AG04449 (cell line): ENCODE data around the gene ETV3L.
A peak's percentile ranks its signal among the peaks of the same experiment; 100 is the strongest.

Experiments used
- CTCF ChIA-PET: fragments of 350-600 bp; formaldehyde crosslinking; extraction: SDS; loops from one replicate; lab custom pipeline; 2021; ENCODE audit warnings: antibody characterized with exemption; lab: Yijun Ruan, JAX
- POLR2A ChIA-PET: fragments of 400-600, 350-600 bp; formaldehyde crosslinking; extraction: SDS; loops from one replicate; lab custom pipeline; 2020; ENCODE audit warnings: antibody characterized with exemption, inconsistent platforms; lab: Yijun Ruan, JAX
- DNase-seq: peaks from one replicate; pipeline ENCODE4 v3.0.0-alpha.2; 2010; ENCODE audit warnings: low read depth, low spot score
- H3K4me3 ChIP-seq: 2 replicates; pipeline ENCODE4 v1.5.1; 2011; ENCODE audit warnings: low read depth, mild to moderate bottlenecking, control low read depth, low read length
- TF ChIP-seq, protein P1 (sequence below): IDR thresholded peaks from one replicate; pipeline ENCODE4 v1.5.1; 2011; ENCODE audit warnings: mild to moderate bottlenecking, moderate library complexity, low read length, control low read depth, inconsistent platforms; ENCODE audit not compliant: insufficient read depth; ENCODE audit errors: missing control alignments

Gene ETV3L

DNA sequence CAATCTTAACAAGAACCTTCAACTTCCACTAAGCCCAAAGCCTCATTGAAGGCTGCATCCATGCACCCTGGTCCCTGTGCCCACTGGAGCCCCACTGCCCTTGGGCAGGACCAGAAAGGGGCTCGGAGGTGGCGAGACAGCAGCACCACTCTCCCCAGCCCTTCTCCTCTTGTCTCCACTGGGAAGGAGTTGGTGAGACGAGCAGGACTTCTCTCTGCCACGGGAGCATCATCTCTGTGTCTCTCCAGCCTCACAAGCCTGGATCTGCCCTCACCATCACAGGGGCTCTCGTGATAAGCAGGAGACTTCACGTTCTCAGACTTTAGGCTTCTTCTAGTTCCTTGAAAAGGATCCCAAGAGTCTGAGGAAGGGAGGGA, 7.2 kb upstream of the ETV3L start:
- ChIA-PET POLR2A (interaction anchor here (0.6 to 1.6 kb wide), 2 partner anchors 13 to 32 kb away, joined by 3 to 5 read pairs; no protein-coding TSS in a partner anchor), CTCF (interaction anchor here (1.5 to 10.7 kb wide), 3 partner anchors 17 to 49 kb away, joined by 4 to 108 read pairs (median 50); no protein-coding TSS in a partner anchor)
- H3K4me3 ChIP-seq, result no peak overlapping the region
- TF ChIP-seq, protein P1, sequence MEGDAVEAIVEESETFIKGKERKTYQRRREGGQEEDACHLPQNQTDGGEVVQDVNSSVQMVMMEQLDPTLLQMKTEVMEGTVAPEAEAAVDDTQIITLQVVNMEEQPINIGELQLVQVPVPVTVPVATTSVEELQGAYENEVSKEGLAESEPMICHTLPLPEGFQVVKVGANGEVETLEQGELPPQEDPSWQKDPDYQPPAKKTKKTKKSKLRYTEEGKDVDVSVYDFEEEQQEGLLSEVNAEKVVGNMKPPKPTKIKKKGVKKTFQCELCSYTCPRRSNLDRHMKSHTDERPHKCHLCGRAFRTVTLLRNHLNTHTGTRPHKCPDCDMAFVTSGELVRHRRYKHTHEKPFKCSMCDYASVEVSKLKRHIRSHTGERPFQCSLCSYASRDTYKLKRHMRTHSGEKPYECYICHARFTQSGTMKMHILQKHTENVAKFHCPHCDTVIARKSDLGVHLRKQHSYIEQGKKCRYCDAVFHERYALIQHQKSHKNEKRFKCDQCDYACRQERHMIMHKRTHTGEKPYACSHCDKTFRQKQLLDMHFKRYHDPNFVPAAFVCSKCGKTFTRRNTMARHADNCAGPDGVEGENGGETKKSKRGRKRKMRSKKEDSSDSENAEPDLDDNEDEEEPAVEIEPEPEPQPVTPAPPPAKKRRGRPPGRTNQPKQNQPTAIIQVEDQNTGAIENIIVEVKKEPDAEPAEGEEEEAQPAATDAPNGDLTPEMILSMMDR, result no peak
- DNase-seq, result no peak

DNA sequence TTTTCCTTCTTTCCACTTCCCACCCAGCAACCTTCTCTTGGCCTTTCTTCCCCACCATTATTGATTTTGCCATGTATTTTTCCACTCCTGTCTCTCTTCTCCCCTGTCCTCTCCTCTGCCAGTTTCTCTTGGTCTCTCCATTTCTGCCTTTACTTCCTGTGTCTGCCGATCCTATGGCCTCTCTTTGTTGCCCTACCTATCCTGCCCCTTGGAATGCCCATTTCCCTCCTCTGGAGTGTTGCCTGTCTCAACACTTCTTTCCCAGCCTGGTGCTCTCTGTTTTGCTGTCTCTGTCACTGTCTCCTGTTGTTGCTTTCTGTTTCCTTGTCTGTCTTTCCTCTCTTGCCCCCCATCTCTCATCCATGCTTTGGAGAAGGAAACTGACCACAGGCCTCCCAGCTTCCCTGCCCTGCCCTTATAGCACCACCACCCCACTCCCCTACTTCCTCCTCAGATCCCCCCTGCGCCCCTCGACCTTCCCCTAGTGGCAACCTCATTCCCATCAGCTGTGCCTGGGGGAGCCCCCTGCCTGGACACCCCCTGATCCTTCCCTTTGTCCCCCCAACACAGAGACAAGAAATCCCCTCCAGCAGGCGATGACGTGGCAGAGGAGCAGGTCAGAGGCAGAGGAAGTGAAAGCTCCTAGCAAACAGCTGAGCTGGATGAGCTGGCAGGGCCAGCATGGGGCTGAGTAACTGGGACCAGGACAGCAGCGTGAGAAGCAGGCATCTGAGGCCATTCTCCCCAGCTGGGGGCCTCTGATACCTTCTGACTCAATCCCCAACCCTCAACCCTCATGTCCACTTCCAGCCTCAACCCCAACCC, 6.6 kb upstream of the ETV3L start:
- ChIA-PET POLR2A (interaction anchor here (0.6 to 1.6 kb wide), 4 partner anchors 13 to 50 kb away, joined by 3 to 5 read pairs (median 3); no protein-coding TSS in a partner anchor), CTCF (interaction anchor here (1.5 to 10.7 kb wide), 4 partner anchors 17 to 50 kb away, joined by 3 to 108 read pairs (median 27); no protein-coding TSS in a partner anchor)
- peak; percentile 74 for DNase-seq
- TF ChIP-seq, protein P1, result no peak
- H3K4me3 ChIP-seq, result no peak overlapping the region

DNA sequence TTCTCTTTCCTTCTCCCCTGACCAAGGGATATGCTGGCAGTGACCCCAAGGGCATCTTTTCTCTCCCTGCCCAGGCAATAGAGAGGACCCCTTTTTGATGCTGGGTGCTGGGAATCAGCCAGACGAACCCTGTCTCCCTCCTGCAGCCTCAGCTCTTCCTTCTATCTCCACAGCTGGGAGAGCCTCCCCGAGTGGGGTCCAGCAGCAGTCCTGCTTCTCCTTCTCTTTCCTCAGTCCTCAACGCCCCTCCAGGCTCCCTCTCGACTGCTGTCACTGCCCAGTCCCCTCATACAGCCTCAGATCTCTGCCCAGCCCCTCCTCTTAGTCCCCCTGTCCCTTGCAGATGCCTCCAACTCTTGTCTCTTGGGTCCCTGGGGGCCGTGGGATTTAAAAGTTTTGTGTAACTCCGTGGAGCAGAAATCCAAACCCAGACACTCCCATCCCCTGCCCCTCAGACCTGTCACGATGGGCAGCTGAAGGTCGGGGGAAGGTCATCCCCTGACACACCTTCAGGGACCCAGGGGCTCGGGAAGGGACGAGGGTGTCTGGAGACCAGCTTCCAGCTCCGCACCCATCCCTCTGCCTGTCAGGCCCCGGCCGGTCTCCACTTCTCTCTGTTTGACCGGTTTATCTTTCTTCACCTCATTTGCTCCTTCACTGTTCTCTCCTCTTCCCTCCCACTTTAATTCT, 5.8 kb upstream of the ETV3L start:
- DNase-seq, result no peak
- ChIA-PET POLR2A (interaction anchor here (0.8 kb wide), 2 partner anchors 16 to 51 kb away, joined by 3 read pairs; no protein-coding TSS in a partner anchor), CTCF (interaction anchor here (1.6 to 10.7 kb wide), 3 partner anchors 16 to 51 kb away, joined by 3 to 108 read pairs (median 50); no protein-coding TSS in a partner anchor)
- H3K4me3 ChIP-seq, result no peak overlapping the region
- TF ChIP-seq, protein P1, result no peak

DNA sequence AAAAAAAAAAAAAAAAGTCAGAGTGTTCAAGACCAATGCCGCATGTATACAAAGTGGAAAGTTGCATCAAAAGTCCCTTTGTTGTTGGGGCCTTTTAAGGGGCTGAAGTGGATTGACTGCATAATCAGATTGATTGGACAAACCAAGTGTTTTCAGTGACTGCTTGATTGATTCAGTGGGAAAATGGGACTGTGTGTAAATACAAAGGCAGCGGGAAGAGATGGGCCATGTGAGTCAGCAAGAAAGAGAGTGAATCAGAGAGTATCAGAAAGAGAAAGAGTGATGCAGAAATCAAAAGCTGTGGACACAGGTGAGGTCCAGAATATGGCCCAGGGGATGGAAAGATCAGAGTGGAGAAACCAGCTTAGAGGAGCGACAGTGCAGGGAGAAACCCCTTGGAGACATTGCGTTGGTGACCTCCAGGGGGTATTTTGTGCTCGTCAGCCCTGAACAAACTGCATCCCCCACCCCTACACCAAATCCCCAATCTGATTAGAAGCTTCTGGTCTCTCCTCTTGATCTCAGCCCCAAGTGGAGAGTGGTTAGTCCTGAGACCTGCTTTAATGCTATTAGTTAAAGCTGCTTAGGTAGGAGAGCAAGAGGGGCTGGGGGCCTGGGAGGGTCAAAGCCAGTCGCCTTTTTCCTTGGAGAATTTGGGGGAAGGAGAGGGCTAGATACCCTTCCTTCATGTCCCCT, 5.1 kb upstream of the ETV3L start:
- POLR2A ChIA-PET, result no interaction called here
- no peak overlapping the region for H3K4me3 ChIP-seq
- DNase-seq, result no peak
- TF ChIP-seq, protein P1, result no peak
- CTCF ChIA-PET, result interaction anchor here (1.6 to 10.7 kb wide), 3 partner anchors 15 to 51 kb away, joined by 3 to 108 read pairs (median 50); no protein-coding TSS in a partner anchor

DNA sequence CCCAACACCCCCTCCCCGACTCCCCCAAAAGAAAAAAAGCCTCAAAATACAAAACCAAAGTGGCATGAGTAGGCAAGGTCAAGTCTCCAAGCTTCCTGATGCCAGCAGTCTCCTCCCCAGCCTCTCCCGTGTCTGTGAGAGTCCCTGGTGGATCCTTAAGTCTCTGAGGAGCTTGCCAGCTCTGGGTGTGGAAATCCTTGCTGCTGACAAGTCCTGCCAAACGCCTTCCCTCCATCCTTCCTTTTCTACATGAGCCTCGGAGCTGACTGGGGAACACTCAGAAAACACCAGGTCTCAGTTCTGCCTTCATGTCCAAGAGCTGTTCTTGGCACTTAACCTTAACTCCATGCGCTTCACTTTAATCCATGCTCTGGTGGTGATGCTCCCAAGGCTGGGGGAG, 3.7 kb upstream of the ETV3L start:
- CTCF ChIA-PET, result interaction anchor here (1.0 to 10.7 kb wide), 5 partner anchors 10 to 60 kb away, joined by 4 to 108 read pairs (median 5); no protein-coding TSS in a partner anchor
- no peak overlapping the region for H3K4me3 ChIP-seq
- POLR2A ChIA-PET, result no interaction called here
- no peak for DNase-seq
- TF ChIP-seq, protein P1, result no peak
